Measurements from ENCODE around the gene NPPB.

The NPPB gene

DNA sequence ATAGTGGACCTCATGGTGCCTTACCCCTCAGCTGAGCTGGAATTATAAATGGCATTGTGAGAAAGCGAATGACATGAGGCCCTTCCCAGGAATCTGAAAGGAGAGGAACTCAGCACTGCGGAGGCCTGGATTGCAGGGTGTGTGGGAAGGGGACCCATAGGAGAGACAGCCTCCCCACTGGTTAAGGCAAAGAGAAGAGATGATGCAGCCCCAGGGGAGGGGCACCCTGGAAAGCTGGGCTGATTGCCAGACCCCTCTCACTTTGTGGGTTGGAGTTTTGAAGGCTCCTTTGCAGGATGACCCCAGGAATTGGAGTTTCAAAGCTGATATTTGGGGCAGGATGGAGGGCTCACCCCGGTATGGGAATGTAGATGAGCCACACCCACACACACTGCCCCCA, 2.0 kb downstream of the NPPB start:
- DNase-seq: no peak

DNA sequence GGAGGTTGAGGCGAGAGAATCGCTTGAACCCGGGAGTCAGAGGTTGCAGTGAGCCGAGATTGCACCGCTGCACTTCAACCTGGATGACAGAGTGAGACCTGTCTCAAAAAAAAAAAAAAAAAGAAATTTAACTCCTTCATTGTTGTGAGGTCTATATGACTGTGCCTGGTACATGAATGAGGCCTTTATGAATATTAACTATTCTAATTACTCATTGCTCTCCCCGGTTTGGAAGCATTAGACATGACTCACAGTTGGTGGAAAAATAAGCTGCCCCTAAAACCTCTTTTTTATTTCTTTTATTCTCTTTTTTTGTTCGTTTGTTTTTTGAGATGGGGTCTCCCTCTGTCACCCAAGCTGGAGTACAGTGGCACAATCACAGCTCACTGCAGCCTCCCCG, 3.3 kb downstream of the NPPB start:
- DNase-seq: no peak

DNA sequence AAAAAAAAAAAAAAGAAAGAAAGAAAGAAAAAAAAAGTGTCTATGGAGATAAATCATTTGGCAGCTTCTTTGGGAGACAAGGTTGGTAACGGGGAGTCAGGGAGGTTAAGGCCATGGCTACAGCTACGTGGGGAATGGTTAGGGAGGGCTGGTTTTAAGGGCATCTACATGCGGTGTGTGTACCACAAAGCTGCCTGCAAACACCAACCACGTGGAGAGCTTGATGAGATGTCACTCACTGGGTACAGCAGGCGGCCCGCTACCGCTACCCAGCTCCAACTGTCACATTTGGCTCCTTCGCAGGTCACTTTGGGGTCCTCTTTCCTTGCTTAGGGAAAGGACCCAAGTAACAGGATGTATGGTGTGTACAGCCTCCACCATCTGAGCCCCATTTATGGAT, 4.2 kb downstream of the NPPB start:
- DNase-seq: no peak

GRCh38 chr1:11851180-11851579, 7.6 kb downstream of the NPPB start:
- no peak for DNase-seq

DNA sequence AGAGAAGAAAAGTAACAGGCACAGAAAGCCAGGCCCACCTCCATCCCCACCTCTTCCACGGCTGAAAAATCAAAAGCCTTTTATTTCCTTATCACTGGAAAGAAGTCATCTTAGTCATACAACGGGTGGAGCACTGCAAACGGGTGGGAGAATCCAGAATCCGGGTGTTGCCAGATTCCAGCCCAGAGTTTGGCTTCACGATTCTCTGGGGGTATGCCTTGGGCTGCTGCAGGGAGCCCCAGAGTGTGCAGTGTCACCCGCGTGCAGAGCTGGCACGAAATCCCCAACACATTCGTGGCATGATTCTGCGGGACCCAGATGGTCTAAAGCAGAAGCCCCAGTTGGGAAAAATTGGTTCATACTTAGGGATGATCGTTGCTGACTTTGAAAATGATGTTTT, 8.6 kb downstream of the NPPB start:
- no peak for DNase-seq

GRCh38 chr1:11848373-11848700, 10.4 kb downstream of the NPPB start:
- DNase-seq: no peak

- DNase-seq: peak; percentile 22
Observed at GRCh38 chr1:11847667-11848372, 10.9 kb downstream of the NPPB start, which contains the start of gene NPPA. Gene NPPA, minus strand, starts transcription at chr1:11847783. Its CDS starts 99 bp downstream, at chr1:11847684.

DNA sequence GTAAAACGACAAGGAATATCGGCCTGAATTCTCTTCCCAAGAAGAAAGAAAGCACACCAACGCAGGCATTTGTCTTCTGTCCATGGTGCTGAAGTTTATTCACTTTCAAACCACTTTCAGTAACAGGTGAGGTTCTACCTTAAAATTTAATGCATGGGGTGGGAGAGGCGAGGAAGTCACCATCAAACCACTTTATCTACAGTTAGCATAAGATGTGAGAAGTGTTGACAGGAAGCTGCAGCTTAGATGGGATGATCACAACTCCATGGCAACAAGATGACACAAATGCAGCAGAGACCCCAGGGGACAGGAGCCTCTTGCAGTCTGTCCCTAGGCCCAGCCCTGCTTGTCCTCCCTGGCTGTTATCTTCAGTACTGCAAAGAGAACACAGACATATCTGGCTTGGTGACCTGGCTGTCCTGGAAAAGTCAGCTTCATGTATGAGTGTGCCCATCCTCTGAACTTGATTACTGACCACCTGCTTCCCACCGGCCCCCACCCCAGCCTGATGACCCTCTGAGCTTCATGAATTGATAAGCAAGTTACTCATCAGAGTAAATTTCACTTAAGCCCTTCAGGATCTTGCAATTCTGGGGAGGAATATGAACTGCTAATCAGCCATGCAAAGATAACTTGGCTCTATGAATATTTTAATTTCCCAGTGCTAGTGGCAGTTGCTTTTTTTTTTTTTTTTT, 13.0 kb downstream of the NPPB start:
- DNase-seq: peak; percentile 21

DNA sequence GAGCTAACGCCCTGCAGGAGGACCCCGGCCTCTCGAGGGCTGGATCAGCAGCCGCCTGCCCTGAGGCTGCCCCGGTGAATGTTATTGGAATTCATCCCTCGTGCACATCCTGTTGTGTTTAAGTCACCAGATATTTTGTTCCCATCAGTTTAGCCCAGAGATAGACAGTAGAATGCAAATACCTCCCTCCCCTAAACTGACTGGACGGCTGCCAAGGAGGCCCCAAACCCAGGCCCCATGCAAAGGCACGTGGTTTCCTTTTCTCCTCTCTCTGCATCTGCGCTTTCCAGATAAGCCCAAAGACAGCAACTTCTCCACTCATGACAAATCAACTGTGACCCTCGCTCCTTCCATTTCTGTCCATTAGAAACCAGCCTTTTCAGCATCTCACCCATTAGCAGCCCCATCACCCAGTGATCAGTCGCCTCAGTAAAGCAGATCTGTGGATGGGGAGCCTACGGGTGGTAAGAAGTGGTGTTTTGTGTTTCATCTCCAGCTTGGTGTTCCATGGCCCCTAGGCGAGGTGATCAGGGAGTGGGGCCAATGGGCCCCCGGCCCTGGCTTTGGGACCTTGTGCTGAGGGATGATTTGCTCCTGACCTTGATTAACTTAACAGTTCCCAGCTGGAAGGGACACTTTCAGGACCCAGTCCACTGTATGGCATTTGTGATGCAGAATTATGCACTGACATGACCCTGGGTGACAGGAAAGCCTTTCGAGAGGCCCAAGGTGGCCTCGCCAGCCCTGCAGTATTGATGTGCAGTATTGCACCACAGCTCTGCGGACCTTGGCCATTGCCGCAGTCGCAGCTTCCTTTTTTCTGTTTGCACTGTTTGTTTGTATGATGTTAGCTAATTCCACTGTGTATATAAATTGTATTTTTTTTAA, 16.3 kb downstream of the NPPB start:
- peak; percentile 31 for DNase-seq

GRCh38 chr1:11841245-11842153, 17.2 kb downstream of the NPPB start:
- no peak for DNase-seq

DNA sequence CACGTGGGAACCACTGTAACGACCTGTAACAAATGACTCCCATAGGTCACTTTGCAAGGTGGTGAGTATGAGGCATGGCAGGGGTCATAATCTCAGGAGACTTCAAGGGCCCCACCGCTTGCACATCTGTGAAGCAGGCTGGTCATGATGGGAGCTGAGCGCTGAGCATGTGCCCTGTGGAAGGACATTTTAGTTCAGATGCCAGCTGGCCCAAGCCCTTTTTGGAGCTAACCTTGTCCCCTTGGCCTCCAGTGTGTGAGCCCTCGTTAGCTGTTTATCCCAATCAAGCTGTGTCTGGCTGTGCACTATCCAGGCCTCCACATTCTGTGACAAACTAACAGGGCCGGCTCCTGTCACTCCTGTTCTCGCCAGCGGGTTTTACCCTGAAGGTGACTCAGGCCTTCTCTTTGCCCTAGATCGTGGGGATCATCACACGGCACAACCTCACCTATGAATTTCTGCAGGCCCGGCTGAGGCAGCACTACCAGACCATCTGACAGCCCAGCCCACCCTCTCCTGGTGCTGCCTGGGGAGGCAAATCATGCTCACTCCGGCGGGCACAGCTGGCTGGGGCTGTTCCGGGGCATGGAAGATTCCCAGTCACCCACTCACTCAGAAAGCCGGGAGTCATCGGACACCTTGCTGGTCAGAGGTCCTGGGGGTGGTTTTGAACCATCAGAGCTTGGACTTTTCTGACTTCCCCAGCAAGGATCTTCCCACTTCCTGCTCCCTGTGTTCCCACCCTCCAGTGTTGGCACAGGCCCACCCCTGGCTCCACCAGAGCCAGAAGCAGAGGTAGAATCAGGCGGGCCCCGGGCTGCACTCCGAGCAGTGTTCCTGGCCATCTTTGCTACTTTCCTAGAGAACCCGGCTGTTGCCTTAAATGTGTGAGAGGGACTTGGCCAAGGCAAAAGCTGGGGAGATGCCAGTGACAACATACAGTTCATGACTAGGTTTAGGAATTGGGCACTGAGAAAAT, 18.7 kb downstream of the NPPB start:
- no peak for DNase-seq

DNA sequence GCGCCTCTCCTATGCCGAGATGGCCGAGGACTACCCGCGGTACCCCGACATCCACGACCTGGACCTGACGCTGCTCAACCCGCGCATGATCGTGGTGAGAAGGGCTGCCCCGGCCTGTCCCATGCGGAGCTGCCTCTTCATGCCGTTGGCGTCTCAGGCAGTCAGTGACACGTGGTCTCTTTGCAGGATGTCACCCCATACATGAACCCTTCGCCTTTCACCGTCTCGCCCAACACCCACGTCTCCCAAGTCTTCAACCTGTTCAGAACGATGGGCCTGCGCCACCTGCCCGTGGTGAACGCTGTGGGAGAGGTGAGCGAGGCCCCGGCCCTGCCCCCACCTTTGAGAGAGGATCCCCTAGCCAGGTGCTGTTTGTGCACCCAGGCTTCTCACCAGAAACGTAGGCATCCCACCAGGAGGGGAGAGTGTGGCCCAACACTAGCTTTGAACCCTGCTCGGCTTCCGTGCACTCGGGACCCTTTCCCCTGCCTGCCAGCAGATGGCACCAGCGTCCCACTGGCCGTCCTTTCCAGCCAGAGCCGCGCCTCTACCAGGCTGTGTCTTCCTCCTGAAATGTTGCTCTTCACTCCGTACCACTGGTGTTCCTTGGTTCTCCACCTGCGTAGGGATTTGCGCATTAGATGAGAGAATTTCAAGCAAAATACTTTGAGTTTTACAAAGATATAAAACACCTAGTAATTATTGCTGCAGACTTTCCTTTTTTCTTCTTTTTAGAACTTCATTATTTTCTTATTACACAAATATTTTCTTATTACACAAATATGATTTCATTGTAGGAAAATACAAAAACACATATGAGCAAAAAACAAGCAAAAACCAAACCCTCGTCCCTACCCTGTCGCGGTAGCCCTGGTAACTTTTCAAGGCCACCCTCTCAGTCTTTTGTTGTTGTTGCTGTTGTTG, 20.1 kb downstream of the NPPB start:
- DNase-seq: peak; percentile 51

GRCh38 chr1:11837767-11838348, 20.9 kb downstream of the NPPB start:
- no peak for DNase-seq

GRCh38 chr1:11836955-11837766, 21.6 kb downstream of the NPPB start:
- DNase-seq: no peak

DNA sequence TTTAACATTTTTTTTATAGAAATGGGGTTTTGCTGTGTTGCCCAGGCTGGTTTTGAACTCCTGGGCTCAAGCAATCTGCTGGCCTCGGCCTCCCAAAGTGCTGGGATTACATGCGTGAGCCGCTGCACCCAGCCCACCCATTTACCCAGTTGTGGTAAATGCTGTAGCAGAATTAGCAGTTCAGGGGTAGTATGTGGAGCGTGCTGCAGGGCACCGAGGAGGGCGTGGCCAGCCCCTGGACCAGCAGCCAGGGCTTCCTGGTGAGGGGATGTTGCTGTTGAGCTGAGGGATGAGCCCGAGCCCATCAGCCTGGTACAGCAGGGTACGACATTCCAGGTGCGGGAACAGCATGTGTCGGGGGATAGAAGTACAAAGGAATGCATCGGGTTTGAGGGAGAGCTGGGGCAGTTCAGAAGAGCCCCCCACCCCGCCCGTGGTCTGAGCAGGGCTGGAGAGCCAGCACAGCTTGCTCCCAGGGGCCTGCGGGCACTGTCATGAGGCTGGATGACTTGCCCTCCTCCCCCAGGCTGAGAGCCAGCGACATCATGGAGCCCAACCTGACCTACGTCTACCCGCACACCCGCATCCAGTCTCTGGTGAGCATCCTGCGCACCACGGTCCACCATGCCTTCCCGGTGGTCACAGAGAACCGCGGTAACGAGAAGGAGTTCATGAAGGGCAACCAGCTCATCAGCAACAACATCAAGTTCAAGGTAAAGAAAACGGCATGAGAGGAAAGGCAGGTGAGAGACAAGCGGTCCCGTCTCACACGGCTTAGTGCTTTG, 23.1 kb downstream of the NPPB start:
- no peak for DNase-seq

- DNase-seq: no peak
Observed at GRCh38 chr1:11833900-11834299, 24.8 kb downstream of the NPPB start.

GRCh38 chr1:11833497-11833896, 25.2 kb downstream of the NPPB start:
- DNase-seq: no peak

Data from fibroblast of skin of scalp (primary cell).